ENCODE results near the gene WDR48.
A peak's percentile ranks its signal among the peaks of the same experiment; 100 is the strongest.

WDR48 gene

GRCh38 chr3:39086144-39086543 lies 34.3 kb downstream of the WDR48 start:
- H3K27ac Mint-ChIP-seq: peak overlapping the region; percentile 59
- ATAC-seq: no peak
- peaks cover 42% of the 10 kb centered on the region for H3K36me3 Mint-ChIP-seq (ENCODE audit: low read depth)

DNA sequence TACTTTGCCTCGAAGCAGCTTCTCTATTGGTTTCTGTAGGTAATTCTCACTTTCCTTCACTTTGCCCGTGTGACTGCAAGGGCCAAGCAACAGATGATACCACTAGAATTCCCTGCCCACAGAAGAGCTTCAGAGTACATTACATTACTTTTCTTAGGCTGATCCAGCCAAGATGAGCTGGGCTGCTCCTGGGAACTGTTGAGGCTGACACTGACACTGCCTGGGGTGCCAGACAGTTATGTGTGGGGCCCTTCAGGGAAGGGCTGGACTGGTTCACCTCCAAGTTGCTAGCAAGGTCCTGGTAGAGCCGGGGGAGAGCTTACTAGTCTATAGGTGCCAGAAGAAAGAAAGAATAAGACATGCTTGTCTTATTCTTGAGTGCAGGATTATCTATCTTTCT lies 36.6 kb downstream of the WDR48 start:
- DNase-seq (no peak), ATAC-seq (no peak)
- no peak overlapping the region for H3K27ac Mint-ChIP-seq
- peaks cover 23% of the 10 kb centered on the region for H3K4me1 Mint-ChIP-seq
- no peaks in the 10 kb centered on the region for H3K27me3 Mint-ChIP-seq
- peaks cover 35% of the 10 kb centered on the region for H3K36me3 Mint-ChIP-seq (ENCODE audit: low read depth)
- H3K9me3 Mint-ChIP-seq: no peaks in the 10 kb centered on the region
- H3K4me3 Mint-ChIP-seq: no peak overlapping the region

More at GRCh38 chr3:39086144-39086543, 34.3 kb downstream of the WDR48 start:
- H3K4me3 Mint-ChIP-seq: no peak overlapping the region
- H3K4me1 Mint-ChIP-seq: peaks cover 33% of the 10 kb centered on the region
- no peaks in the 10 kb centered on the region for H3K27me3 Mint-ChIP-seq
- no peaks in the 10 kb centered on the region for H3K9me3 Mint-ChIP-seq
- no peak for DNase-seq

- no peak for DNase-seq
- Mint-ChIP-seq H3K27ac (peak overlapping the region; percentile 35), H3K27me3 (no peaks in the 10 kb centered on the region), H3K9me3 (no peaks in the 10 kb centered on the region), H3K36me3 (ENCODE audit: low read depth) (peaks cover 33% of the 10 kb centered on the region), H3K4me1 (peaks cover 20% of the 10 kb centered on the region), H3K4me3 (no peak overlapping the region)
- no peak for ATAC-seq
These were observed 37.1 kb downstream of the WDR48 start for GRCh38 chr3:39088889-39089288.

DNA sequence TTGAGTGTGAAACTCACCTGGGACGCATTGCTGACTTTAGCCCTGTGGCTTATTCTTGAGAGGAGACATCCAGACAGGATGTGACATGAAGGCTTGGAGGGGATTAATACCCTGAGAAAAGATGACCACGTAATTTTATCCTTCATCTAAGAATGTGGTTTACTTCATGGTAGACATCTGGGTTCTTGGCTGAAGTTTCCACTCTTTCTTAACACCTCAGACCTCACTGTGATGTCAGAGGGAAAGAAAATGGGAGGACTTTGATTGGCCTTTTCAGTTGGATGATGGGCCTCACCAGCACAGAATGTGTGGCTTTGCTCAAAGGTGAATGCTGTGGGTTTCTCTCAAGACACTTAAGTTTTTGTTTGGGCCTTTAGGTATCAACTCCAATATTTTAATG lies 39.1 kb downstream of the WDR48 start:
- Mint-ChIP-seq H3K36me3 (ENCODE audit: low read depth) (peaks cover 27% of the 10 kb centered on the region), H3K27me3 (no peaks in the 10 kb centered on the region), H3K4me1 (peaks cover 20% of the 10 kb centered on the region), H3K4me3 (no peak overlapping the region), H3K27ac (peak overlapping the region; percentile 71), H3K9me3 (no peaks in the 10 kb centered on the region)
- peak; percentile 88 for ATAC-seq
- DNase-seq: no peak

GRCh38 chr3:39094851-39095677 lies 43.2 kb downstream of the WDR48 start:
- H3K36me3 Mint-ChIP-seq (ENCODE audit: low read depth): peaks cover 20% of the 10 kb centered on the region
- ATAC-seq (no peak), DNase-seq (no peak)
- no peaks in the 10 kb centered on the region for H3K27me3 Mint-ChIP-seq
- no peaks in the 10 kb centered on the region for H3K9me3 Mint-ChIP-seq
- peak overlapping the region; percentile 49 for H3K27ac Mint-ChIP-seq
- no peak overlapping the region for H3K4me3 Mint-ChIP-seq
- H3K4me1 Mint-ChIP-seq: peaks cover 16% of the 10 kb centered on the region

DNA sequence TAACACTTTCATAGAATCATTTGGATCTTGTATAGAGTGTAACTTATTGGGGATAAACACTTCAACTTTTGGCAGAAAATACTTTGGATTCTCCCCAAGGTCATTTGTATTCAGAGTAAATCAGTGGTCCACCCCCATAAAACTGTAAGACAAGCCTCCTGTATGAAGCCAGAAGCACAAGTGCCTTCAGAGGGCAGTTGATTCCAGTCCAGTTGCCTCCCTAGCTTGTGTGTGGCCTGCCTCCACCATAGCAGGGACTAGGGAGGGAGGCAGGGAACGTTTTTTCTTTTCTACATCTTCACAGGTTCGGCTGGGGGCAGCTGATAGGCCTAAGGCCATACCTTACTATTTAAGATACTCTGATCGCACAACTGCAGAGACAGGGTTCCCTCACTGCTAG lies 44.0 kb downstream of the WDR48 start:
- H3K4me1 Mint-ChIP-seq: peaks cover 11% of the 10 kb centered on the region
- peak overlapping the region; percentile 49 for H3K27ac Mint-ChIP-seq
- H3K4me3 Mint-ChIP-seq: no peak overlapping the region
- H3K27me3 Mint-ChIP-seq: no peaks in the 10 kb centered on the region
- no peaks in the 10 kb centered on the region for H3K9me3 Mint-ChIP-seq
- DNase-seq (no peak), ATAC-seq (no peak)
- peaks cover 15% of the 10 kb centered on the region for H3K36me3 Mint-ChIP-seq (ENCODE audit: low read depth)

DNA sequence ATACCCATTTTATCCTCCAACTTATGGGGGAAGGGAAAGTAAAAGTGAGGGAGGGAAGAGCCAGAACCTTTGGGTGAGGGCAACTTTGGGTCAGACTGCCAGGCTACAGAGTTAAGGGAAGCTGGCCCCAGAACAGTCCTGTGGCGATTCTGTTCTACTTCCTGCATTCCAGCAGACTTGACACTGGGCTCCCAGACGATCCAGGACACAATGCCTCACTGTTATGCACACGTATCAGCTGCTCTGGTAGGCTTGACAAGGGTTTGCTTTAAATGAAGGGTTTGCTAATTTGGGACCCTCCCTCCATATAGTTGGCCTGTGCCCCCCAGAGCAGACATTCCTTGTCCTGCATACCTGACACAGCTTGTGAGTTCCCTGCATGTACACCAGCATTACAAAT lies 45.0 kb downstream of the WDR48 start:
- DNase-seq (no peak), ATAC-seq (no peak)
- H3K27me3 Mint-ChIP-seq: no peaks in the 10 kb centered on the region
- H3K4me1 Mint-ChIP-seq: peaks cover 3% of the 10 kb centered on the region
- H3K36me3 Mint-ChIP-seq (ENCODE audit: low read depth): peaks cover 13% of the 10 kb centered on the region
- H3K4me3 Mint-ChIP-seq: no peak overlapping the region
- H3K9me3 Mint-ChIP-seq: no peaks in the 10 kb centered on the region
- H3K27ac Mint-ChIP-seq: no peak overlapping the region

GRCh38 chr3:39097716-39098472 lies 46.1 kb downstream of the WDR48 start:
- Mint-ChIP-seq H3K27ac (peak overlapping the region; percentile 18), H3K9me3 (no peaks in the 10 kb centered on the region), H3K4me3 (no peak overlapping the region), H3K4me1 (no peaks in the 10 kb centered on the region), H3K27me3 (no peaks in the 10 kb centered on the region), H3K36me3 (ENCODE audit: low read depth) (peaks cover 7% of the 10 kb centered on the region)
- DNase-seq (no peak), ATAC-seq (no peak)

GRCh38 chr3:39098473-39099000 lies 46.7 kb downstream of the WDR48 start:
- no peaks in the 10 kb centered on the region for H3K27me3 Mint-ChIP-seq
- H3K27ac Mint-ChIP-seq: no peak overlapping the region
- H3K4me3 Mint-ChIP-seq: no peak overlapping the region
- no peak for DNase-seq
- peaks cover 6% of the 10 kb centered on the region for H3K36me3 Mint-ChIP-seq (ENCODE audit: low read depth)
- H3K4me1 Mint-ChIP-seq: peaks cover 2% of the 10 kb centered on the region
- no peak for ATAC-seq
- no peaks in the 10 kb centered on the region for H3K9me3 Mint-ChIP-seq

GRCh38 chr3:39099242-39099641 lies 47.4 kb downstream of the WDR48 start:
- Mint-ChIP-seq H3K27ac (no peak overlapping the region), H3K4me1 (peaks cover 2% of the 10 kb centered on the region), H3K36me3 (ENCODE audit: low read depth) (peaks cover 5% of the 10 kb centered on the region), H3K9me3 (no peaks in the 10 kb centered on the region), H3K27me3 (no peaks in the 10 kb centered on the region), H3K4me3 (no peak overlapping the region)
- ATAC-seq: no peak
- no peak for DNase-seq

DNA sequence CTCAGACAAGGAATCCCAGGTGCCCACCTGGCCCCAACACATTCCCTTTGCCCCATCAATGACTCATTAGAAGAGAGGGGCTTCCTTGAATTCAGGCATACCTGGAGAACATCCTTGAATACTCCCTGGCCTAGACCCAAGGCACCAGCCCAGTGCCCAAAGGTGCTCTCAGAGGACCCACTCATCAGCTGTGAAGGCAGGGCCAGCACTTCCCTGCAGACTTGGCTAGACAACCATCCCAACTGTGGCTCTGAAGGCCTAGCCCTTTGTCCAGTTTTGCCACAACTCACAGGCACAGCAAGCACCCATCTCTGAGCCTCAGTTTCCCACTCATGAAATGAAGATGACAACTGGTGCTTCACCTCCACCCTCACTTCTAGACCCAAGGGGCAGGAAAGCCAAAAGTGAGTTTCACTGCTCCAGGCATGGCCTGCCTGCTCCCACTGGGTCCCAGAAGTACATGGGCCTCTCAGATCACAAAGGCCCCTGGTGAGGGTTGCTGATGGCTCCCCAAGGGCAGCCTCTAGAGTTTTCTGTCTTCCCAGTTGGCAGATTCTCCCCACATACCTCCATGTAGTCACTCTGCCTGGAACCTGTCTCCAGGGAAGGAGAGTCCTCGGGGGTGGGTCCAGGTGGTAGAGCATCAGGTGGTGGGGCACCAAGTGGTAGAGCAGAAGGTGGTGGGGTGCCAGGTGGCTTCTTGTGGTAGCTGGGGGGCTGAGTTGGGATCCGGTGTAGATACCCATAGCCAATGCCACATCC lies 48.1 kb downstream of the WDR48 start:
- ATAC-seq: no peak
- DNase-seq: no peak
- H3K4me1 Mint-ChIP-seq: peaks cover 3% of the 10 kb centered on the region
- H3K9me3 Mint-ChIP-seq: no peaks in the 10 kb centered on the region
- H3K36me3 Mint-ChIP-seq (ENCODE audit: low read depth): peaks cover 5% of the 10 kb centered on the region
- H3K4me3 Mint-ChIP-seq: no peak overlapping the region
- H3K27ac Mint-ChIP-seq: no peak overlapping the region
- H3K27me3 Mint-ChIP-seq: no peaks in the 10 kb centered on the region

- no peak for DNase-seq
- Mint-ChIP-seq H3K27me3 (no peaks in the 10 kb centered on the region), H3K4me3 (no peak overlapping the region), H3K9me3 (no peaks in the 10 kb centered on the region), H3K27ac (no peak overlapping the region), H3K4me1 (peaks cover 8% of the 10 kb centered on the region), H3K36me3 (ENCODE audit: low read depth) (peaks cover 3% of the 10 kb centered on the region)
- no peak for ATAC-seq
These were observed 48.7 kb downstream of the WDR48 start for GRCh38 chr3:39100500-39100886.

DNA sequence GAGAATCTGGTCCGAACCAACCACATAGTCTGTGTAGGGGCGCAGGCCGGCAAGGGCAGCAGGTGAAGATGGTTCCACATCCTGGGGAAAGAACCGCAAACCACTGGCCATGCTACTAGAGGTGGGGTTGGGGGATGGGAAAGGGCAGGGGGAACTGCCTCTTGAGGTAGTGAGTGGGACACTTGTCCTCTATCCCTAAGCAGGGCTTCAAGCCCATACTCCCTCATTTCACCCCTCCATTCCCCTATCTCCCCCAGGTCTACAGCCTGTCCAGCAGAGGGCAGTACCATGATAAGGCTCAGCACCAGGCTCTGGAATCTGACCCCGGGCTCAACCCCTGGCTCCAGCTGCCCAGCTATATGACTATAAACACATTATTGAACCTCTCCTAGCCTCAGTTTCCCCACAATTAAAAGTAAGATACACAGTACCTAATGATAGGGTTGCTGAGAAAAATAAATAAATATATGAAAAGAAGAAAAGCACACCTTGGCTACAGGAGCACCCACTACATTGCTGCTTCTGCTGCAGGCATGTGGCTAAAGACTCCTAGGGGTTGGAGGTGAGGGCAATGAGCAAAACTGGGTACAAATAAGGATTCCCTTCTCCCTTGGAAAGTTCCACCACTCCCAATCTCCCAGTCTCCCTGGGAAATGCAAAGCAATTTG lies 49.3 kb downstream of the WDR48 start:
- Mint-ChIP-seq H3K9me3 (no peaks in the 10 kb centered on the region), H3K27me3 (no peaks in the 10 kb centered on the region), H3K4me3 (no peak overlapping the region), H3K36me3 (ENCODE audit: low read depth) (peaks cover 3% of the 10 kb centered on the region), H3K4me1 (peaks cover 15% of the 10 kb centered on the region), H3K27ac (no peak overlapping the region)
- ATAC-seq: peak; percentile 53
- DNase-seq: peak; percentile 55
